COLO829 (cell line): ENCODE data around the gene HS6ST2.

Experiments
- DNase-seq: peaks from one replicate; pipeline ENCODE4 v3.0.0; 2012; ENCODE audit warnings: low spot score

The HS6ST2 gene

DNA sequence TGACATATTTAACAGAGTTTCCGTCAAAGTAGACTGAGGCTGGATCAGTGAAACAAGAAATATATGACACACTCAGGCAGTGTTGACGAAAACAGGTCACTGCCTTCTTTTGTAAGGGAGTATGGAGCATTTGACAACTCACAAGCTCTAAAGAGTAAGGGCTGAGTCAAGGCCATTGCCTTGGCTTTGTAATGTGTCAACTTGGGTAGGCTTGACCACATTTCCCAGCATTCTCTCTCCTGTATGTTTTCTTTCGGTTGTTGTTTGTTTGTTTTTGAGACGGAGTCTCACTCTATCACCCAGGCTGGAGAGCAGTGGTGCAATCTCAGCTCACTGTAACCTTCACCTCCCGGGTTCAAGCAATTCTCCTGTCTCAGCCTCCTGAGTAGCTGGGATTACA, 344.6 kb downstream of the HS6ST2 start:
- no peak for DNase-seq

GRCh38 chrX:132612821-132613564, 345.4 kb downstream of the HS6ST2 start:
- peak; percentile 25 for DNase-seq

DNA sequence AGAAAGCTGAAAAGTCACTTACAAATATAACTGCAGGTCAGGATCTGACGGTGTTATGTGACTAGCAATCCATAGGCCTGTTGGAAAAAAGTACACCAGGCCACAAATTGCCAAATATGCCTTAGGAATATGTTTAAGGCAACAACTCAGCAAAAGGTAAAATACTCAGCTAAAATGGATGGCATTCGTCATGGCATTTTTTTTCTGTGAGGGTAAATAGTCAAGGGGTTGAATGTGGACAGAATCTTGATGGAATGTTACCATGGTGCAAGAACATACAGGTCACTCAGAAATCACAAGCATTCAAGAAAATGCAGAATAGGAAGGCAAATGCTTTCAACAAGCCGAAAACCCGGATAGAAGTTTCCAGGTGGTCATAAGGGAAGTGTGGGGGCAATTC, 347.9 kb downstream of the HS6ST2 start:
- no peak for DNase-seq

DNA sequence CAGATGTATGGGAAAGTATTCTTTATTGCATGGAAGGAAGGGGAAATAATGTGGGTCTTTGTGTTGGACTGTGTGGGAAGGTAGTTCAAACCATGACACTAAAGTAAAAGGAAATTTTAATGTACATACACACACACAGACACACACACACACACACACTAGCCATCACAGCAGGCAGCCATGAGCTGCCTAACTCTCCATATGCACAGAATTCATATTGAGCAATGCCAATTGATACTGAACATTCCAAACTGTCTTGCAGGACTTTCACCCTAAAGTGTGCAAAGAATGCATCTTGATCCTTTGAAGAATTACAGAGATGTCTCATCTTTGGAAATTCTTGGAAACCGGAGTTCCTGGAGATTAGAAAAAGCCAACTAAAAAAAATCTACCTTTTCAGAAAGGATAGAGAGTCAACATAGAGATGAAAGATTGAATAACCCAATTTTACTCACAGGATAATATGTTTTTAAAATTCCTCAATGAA, 349.0 kb downstream of the HS6ST2 start:
- no peak for DNase-seq

GRCh38 chrX:132603700-132604286, 354.6 kb downstream of the HS6ST2 start:
- DNase-seq = no peak

- no peak for DNase-seq
Observed at GRCh38 chrX:132602701-132603100, 355.7 kb downstream of the HS6ST2 start.

GRCh38 chrX:132594999-132595398, 363.4 kb downstream of the HS6ST2 start:
- no peak for DNase-seq

DNA sequence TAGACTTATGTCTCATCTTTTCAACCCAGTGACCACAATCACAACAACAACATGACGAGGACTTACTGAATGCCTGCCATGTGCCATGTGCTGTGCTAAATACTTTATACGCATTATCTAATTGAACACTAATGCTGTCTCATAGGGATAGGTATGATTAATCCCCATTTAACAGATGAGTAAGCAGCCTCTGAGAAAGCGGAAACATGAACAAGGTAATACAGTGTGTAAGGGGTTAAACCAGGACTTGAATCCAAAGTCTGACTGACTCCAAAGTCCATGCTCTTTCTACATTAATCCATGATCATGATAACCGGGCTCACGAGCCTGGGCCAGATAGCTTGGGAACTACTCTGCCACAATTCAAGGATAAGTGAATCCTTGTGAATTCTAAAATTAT, 364.3 kb downstream of the HS6ST2 start:
- DNase-seq = no peak

- DNase-seq = peak; percentile 32
Observed at GRCh38 chrX:132592880-132593279, 365.5 kb downstream of the HS6ST2 start.

- DNase-seq = no peak
Observed at GRCh38 chrX:132591719-132592275, 366.6 kb downstream of the HS6ST2 start.

GRCh38 chrX:132590350-132591026, 367.9 kb downstream of the HS6ST2 start:
- DNase-seq = no peak

DNA sequence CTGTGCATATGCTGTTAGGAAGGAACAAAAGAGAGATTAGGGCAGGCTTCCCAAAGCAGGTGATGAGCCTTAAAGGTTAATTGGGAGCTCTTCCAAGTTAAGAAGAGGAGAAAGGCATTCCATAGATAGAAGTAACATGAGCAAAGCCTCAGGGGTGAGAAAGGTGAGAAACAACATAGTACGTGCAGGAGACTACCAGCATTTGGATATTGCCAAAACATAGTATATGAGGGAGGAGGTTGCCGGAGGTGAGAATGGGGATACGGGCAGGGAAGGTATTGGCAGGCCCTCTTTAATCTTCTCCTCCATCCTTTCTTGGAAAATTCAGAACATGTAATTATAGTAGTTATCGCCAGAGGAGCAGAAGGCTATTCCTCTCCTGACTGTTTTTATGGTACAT, 373.5 kb downstream of the HS6ST2 start:
- no peak for DNase-seq

DNA sequence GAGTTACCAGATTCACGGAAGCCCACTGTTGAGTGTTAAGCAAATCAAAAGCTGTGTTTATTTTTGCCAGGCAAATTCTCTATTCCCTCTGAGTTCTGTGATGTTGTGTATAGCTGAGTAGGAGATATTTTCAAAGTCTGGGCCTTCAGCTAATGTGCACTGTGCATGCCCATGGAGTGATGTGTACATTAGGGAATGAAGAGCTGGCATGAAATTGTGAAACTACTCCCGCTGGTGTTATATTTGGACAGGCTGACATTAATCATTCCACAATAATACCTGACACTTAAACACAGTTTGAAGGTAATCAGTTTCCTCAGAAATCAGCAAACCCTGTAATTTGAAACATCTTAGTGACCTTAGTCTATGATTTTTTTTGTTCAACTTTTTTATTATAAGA, 381.5 kb downstream of the HS6ST2 start:
- DNase-seq = no peak
